HG02763 (cell line): ENCODE data around the gene GALNTL6.

Source experiments
- ATAC-seq: cut with Tn5 transposase; IDR thresholded peaks from one replicate; pipeline ENCODE4 v1.9.1; 2021; ENCODE audit warnings: mild to moderate bottlenecking, moderate library complexity; ENCODE audit not compliant: unreplicated experiment

Gene GALNTL6

GRCh38 chr4:172515266-172515879, 702.2 kb downstream of the GALNTL6 start:
- no peak for ATAC-seq

DNA sequence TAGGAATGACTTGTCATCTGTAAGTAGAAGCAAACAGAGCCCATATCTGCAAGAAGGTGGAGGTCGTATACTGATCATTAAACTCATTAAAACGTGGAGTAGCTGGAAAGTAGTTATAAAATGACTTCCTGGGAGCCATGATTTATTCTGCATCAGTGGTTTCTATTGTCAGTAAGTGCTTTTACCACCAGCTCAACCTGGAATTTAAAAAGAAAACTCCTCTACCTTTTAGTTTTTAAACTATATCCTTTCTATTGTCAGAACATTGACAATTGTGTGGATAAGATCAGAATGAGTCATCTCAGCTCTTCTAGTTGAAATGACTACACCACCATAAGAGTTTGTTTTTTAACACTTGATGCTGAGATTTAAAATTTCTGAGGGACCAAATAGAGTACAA, 704.2 kb downstream of the GALNTL6 start:
- ATAC-seq = no peak

DNA sequence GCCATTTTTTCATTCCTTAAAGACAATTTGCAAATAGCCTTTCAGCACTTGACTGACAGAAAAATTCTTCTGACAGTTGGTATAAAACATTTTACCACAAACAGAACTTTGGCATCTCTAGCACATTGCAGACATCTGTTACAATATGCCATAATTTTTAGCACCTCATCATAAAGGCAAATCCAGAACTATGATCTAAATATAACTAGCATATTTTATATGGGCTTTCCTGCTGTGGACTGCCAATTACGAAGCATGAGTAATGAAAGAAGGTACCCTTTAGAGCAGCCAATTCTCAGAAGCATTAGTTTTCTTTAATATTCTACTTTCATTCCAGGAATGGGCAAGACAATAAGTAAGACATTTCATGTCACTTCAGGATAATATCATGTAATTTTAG, 708.0 kb downstream of the GALNTL6 start:
- ATAC-seq = no peak

DNA sequence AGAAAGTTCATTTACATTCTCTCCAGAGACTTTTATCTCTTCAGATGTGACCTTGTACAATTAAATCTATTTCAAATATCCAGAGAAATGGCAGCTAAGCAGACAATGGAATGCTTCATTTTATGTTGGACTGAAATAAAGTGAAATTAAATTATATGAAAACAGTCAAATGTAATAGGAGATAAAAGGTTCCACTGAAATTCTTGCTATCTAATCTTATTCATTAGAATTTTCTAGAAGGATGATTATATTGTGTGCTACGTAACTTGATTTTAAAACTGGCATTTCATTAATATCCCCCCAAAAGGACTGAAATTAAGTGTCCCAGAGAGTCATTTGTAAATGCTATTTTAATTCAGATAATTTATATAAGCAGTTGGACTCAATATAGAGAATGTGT, 708.5 kb downstream of the GALNTL6 start:
- no peak for ATAC-seq

- no peak for ATAC-seq
These were observed 730.0 kb downstream of the GALNTL6 start for GRCh38 chr4:172543249-172543648.

DNA sequence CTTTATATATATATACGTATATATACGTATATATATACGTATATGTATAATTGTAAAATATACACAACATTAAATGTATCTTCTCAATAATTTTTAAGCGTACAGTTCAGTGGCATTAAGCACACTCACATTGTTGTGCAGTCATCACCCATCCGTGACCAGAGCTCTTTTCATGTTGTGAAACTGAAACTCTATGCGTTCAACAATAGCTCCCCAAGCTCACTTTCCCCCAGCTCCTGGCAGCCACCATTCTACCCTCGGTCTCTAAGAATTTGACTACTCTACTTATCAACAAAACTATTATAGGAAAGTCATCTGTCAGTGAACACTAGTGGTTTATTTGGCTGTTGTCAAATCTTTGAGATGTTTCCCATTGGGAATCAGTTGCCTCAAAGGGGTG, 733.6 kb downstream of the GALNTL6 start:
- peak; percentile 76 for ATAC-seq

DNA sequence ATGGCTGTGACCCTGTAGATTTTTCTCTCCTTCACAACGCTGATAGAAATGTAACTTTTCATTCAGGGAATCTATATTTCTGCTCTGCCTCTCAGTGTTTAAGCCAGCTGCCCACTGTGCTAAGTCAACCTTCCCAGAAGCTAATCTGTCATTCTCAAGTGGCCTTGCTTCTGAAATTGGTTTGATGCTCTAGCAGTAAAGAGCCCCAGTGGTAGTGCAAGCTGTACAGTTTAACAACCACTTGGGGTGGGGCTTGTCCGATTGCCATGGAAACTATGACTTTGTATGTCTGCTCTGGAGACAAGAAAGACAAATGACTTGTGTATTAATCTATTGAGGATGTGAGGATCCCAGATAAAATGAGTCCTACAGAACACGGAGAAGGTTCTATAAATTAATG, 734.5 kb downstream of the GALNTL6 start:
- no peak for ATAC-seq

- ATAC-seq = no peak
These were observed 740.0 kb downstream of the GALNTL6 start for GRCh38 chr4:172553216-172553615.

GRCh38 chr4:172554588-172554987, 741.4 kb downstream of the GALNTL6 start:
- ATAC-seq = no peak

DNA sequence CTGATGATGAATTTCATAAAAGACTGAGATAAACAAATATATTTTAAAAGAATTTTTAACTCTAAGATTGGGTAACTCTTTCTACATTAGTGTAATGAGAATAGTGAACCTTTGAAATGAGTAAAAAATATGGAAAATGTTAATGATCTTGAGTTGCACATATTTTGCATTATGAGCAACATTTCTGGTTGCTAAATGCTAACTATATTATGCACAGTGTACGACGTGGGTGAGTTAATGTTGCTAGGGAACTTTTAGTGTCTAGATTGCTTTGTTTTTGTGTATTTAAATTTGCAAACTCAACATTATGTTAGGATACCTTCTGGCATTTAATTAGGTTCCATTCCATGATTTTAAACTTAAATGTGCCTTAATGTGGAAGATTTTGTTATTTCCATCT, 742.5 kb downstream of the GALNTL6 start:
- ATAC-seq = no peak

DNA sequence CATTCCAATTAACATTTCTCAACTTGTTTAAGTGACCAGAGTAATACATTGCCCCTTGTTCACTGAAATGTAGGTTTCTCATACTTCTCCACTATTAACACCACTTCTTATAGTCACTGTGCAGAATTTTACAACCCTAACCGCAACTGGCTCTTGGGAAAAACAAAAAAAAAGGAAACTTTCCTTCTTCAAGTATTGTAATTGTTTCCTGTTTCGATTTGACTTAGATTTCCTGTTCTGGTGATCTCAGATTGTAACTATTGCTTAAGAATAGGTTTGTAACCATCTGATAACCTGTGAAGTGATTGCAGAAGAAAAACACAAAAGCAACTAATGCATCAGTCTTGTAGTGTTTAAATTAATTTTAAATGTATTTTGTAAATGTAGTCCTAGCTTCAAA, 760.7 kb downstream of the GALNTL6 start:
- ATAC-seq = no peak

- no peak for ATAC-seq
These were observed 765.5 kb downstream of the GALNTL6 start for GRCh38 chr4:172578712-172579111.

GRCh38 chr4:172584816-172585215, 771.6 kb downstream of the GALNTL6 start:
- no peak for ATAC-seq

DNA sequence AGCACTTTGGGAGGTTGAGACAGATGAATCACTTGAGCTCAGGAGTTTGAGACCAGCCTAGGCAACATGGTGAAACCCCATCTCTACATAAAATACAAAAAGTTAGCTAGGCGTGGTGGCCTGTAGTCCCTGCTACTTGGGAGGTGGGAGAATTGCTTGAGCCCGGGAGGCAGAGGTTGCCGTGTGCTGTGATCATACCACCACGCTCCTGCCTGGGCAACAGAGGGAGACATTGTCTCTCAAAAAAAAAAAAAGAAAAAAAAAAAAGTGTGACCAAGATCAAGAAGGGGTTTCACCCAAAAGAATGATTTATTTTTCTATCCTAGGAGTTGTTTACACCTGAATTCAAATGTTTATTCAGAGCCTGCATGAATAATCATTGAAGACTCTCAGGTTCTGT, 783.0 kb downstream of the GALNTL6 start:
- no peak for ATAC-seq

DNA sequence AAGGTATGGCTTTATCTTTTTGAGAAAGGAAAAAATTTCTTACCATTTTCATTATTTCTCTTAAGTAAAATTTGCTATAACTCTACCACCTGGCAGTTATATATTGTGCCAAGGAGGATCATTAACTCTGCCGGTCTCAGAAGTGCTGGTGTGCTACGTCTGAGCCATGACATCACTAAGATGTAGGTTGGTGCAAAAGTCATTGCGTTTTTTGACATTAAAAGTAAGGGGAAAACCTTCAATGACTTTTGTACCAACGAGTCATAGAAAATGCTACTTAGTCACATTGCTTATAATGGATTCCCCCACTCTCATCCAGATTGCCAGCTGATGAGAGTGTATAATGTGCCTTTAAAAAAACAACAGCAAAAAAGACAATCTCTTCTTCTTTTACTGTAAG, 786.4 kb downstream of the GALNTL6 start:
- no peak for ATAC-seq

DNA sequence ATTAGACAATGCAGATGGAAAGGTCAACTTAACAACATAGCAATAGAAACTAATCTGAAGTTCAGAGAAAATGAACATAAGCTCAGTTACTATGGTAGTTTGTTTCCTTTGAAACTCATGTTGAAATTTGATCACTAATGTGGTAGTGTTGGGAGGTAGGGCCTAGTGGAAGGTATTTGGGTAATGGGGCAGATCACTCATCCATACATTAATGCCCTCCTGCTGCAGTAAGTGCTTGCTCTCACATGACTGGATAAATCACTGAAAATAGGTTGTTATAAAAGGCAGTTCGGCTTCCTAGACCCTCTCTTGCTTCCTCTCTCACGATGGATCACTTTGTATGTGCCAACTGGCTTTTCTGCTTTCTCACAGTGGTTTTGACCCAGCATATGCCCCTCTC, 788.0 kb downstream of the GALNTL6 start:
- no peak for ATAC-seq

GRCh38 chr4:172619218-172619617, 806.0 kb downstream of the GALNTL6 start:
- no peak for ATAC-seq

DNA sequence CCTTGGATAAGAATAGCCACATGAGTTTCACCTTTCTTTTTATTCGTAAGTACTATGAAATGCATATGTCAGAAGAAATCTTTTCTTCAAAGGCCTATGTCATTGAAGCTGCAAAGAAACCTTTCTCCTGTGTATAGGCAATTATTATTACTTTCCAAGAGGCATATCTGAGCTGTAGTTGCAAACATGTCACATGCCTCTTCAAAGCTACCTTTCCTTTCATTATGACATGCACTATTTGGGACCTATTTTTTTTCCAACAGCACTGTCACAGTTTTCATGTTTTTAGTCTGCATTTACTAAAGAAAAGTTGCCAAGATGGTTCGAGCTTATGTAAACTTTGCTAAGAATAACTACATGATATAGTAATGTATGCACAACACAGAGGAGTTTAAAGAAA, 806.6 kb downstream of the GALNTL6 start:
- ATAC-seq = no peak

GRCh38 chr4:172628263-172628662, 815.1 kb downstream of the GALNTL6 start:
- no peak for ATAC-seq

- ATAC-seq = no peak
These were observed 817.1 kb downstream of the GALNTL6 start for GRCh38 chr4:172630280-172630679.

DNA sequence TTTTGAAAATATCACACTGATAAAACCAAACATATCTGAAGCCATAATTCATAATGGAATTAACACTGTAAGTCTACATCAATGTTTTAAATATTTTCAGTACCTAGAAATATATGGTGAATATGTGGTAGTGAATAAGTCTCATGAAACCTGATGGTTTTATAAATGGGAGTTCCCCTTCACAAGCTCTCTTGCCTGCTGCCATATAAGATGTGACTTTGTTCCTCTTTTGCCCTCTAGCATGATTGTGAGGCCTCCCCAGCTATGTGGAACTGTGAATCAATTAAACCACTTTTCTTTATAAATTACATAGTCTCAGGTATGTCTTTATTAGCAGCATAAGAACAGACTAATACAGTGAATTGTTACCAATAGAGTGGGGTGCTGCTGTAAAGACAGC, 818.6 kb downstream of the GALNTL6 start:
- no peak for ATAC-seq

DNA sequence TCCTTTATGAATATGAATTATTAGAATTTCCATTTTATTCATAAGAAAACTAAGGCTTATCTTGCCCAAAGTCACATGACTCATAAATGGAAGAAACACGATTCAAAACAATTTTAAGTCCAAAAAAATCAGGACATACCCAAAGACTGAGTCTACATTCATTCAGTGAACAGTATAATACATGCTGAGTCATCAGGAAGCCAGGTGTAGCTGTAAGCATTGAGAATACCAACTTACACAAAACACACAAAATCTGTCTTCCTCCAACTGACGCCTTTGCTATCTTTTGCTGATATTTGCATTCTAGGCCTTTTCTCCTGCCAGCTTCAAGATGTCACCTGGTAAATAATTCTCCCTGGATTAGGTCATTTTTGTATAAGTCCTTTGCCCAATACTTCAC, 835.3 kb downstream of the GALNTL6 start:
- ATAC-seq = no peak

DNA sequence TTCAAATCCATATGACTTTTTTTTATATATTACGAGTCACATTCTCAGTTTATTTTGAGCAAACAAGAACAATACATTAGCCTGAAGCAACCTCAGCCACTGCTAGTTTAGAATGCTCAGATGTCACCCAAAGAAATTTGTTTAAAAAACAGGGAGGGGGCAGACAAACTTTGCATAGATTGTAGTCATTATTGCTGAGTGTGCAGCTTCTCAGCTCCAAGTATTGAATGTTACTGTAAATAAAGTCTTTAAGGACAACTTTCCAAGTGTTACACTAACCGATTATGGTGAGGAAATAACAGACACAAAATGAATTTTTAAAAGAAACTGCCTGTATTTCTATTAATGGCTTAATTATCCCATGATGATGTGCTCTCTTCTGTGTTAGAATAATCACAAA, 835.9 kb downstream of the GALNTL6 start:
- no peak for ATAC-seq
